Fibroblast of skin of abdomen (primary cell): ENCODE data around the gene PCDHA4.
A peak's percentile ranks its signal among the peaks of the same experiment; 100 is the strongest.
"Not testable (repeated sequence)": the region's sequence is repeated elsewhere in the genome, so short reads cannot be mapped to it uniquely, and the experiment has no call there.

ENCODE experiments used
- DNase-seq: peaks from one replicate; pipeline ENCODE4 v3.0.0-alpha.2; 2013

Gene PCDHA4

DNA sequence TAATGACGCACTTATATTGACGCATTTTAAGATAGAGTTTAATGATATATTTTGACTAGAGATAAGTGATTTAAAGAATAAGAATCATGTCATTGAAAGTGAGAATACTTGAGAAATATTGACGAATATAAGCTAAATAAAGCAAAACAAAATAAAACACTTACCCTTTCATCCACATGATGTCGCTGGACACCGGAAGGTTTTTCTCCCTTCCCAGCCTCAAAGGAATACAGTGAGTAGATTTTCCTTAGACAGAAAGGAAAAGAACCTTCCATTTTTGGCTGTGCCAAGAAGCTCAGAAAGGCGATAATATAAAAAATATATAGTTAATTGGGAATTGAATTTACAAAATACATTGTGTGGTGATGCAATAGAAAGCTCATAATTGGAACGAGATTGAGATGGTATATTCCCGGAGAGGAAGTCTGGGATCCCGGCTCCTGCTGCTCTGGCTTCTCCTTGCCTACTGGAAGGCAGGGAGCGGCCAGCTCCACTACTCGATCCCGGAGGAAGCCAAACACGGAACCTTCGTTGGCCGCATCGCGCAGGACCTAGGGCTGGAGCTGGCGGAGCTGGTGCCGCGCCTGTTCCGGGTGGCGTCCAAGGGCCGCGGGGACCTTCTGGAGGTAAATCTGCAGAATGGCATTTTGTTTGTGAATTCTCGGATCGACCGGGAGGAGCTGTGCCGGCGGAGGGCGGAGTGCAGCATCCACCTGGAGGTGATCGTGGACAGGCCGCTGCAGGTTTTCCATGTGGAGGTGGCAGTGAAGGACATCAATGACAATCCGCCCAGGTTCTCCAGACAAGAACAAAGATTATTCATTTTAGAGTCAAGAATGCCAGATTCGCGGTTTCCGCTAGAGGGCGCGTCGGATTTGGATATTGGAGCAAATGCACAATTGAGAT is 14.8 kb downstream of the PCDHA4 start, which contains the start of gene PCDHA5:
TSS of gene PCDHA5 (plus strand) at position 239 of the 906 bp plus-strand sequence.
- no peak for DNase-seq

DNA sequence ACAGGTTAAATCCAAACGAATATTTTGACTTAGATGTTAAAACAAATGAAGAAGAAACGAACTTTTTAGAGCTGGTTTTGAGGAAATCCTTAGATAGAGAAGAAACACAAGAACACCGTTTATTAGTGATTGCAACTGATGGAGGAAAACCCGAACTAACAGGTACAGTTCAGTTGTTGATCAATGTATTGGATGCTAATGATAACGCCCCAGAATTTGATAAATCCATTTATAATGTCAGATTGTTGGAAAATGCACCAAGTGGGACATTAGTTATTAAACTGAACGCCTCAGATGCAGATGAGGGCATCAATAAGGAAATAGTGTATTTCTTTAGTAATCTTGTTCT is 15.4 kb downstream of the PCDHA4 start:
- DNase-seq, result no peak

DNA sequence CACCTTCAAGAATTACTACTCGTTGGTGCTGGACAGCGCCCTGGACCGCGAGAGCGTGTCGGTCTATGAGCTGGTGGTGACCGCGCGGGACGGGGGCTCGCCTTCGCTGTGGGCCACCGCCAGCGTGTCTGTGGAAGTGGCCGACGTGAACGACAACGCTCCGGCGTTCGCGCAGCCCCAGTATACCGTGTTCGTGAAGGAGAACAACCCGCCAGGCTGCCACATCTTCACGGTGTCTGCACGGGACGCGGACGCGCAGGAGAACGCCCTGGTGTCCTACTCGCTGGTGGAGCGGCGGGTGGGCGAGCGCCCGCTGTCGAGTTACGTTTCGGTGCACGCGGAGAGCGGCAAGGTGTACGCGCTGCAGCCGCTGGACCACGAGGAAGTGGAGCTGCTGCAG is 16.1 kb downstream of the PCDHA4 start:
- not testable (repeated sequence) for DNase-seq

DNA sequence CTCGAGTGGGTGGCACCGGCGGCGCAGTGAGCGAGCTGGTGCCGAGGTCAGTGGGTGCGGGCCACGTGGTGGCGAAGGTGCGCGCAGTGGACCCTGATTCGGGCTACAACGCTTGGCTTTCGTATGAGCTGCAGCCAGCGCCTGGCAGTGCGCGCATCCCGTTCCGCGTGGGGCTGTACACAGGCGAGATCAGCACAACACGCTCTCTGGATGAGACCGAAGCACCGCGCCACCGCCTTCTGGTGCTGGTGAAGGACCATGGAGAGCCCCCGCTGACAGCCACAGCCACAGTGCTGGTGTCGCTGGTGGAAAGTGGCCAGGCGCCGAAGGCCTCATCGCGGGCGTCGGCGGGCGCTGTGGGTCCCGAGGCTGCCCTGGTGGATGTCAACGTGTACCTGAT is 16.6 kb downstream of the PCDHA4 start:
- no peak for DNase-seq

DNA sequence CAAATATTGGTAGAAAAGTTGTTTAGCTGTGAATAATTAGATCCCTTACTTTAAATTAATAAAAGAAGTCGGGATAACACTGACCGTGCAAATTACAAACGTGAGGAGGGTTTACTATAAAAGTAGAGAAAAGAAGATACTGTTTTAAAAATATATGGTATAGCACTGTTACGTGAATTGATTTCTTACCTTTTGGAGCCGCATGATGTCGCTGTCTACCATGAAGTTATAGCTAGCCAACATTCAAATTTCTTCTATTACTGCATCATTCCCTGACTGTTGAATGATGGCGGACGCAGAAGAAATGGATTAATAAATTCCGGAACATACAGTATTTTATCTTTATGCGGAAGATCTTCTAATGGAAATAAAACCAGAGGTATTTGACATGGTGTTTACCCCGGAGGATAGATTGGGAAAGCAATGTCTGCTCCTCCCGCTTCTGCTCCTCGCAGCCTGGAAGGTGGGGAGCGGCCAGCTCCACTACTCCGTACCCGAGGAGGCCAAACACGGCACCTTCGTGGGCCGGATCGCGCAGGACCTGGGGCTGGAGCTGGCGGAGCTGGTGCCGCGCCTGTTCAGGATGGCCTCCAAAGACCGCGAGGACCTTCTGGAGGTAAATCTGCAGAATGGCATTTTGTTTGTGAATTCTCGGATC is 21.0 kb downstream of the PCDHA4 start, which contains the start of gene PCDHA6:
TSS of gene PCDHA6 (plus strand) at position 257 of the 658 bp plus-strand sequence. CDS start at position 389, 132 bp downstream.
- DNase-seq, result no peak

DNA sequence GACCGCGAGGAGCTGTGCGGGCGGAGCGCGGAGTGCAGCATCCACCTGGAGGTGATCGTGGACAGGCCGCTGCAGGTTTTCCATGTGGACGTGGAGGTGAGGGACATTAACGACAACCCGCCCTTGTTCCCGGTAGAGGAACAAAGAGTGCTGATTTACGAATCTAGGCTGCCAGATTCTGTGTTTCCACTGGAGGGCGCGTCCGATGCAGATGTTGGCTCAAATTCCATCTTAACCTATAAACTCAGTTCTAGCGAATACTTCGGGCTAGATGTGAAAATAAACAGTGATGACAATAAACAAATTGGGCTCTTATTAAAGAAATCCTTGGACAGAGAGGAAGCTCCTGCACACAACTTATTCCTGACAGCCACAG is 21.5 kb downstream of the PCDHA4 start:
- DNase-seq, result no peak

DNA sequence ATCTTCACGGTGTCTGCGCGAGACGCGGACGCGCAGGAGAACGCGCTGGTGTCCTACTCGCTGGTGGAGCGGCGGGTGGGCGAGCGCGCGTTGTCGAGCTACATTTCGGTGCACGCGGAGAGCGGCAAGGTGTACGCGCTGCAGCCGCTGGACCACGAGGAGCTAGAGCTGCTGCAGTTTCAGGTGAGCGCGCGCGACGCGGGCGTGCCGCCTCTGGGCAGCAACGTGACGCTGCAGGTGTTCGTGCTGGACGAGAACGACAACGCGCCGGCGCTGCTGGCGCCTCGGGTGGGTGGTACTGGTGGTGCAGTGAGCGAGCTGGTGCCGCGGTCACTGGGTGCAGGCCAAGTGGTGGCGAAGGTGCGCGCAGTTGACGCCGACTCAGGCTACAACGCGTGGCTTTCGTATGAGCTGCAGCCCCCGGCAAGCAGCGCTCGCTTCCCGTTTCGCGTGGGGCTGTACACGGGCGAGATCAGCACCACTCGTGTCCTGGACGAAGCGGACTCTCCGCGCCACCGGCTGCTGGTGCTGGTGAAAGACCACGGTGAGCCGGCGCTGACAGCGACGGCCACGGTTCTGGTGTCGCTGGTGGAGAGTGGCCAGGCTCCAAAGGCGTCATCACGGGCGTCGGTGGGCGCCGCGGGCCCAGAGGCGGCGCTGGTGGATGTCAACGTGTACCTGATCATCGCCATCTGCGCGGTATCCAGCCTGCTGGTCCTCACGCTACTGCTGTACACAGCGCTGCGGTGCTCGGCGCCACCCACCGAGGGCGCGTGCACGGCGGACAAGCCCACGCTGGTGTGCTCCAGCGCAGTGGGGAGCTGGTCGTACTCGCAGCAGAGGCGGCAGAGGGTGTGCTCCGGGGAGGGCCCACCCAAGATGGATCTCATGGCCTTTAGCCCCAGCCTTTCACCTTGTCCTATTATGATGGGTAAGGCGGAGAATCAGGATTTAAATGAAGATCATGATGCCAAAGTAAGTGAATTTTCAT is 22.9 kb downstream of the PCDHA4 start:
- not testable (repeated sequence) for DNase-seq

DNA sequence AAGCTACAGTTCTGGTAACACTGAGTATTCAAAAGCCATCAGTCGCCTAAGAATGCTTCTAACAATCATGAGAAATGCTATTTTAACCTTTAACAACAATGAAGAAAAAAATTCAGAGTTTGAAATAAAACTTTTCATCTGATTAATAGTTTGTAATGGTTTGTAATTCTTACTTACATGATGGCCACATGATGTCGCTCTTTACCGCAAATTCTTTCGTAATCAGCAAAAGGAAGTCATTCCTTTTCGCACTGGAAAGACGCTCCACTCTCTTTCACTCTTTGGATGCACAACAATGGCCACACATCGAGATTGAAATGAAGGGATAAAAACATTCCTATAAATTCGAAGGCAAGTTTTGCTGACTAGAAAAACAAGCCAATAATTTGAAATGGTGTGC is 27.1 kb downstream of the PCDHA4 start, which contains the start of gene PCDHA7:
TSS of gene PCDHA7 (plus strand) at position 277 of the 400 bp plus-strand sequence. CDS start at position 392, 115 bp downstream.
- DNase-seq, result peak; percentile 25

DNA sequence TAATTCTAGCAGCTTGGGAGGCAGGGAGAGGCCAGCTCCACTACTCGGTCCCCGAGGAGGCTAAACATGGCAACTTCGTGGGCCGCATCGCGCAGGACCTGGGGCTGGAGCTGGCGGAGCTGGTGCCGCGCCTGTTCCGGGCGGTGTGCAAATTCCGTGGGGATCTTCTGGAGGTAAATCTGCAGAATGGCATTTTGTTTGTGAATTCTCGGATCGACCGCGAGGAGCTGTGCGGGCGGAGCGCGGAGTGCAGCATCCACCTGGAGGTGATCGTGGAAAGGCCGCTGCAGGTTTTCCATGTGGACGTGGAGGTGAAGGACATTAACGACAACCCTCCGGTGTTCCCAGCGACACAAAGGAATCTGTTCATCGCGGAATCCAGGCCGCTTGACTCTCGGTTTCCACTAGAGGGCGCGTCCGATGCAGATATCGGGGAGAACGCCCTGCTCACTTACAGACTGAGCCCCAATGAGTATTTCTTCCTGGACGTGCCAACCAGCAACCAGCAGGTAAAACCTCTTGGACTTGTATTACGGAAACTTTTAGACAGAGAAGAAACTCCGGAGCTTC is 27.7 kb downstream of the PCDHA4 start:
- DNase-seq, result not testable (repeated sequence)

DNA sequence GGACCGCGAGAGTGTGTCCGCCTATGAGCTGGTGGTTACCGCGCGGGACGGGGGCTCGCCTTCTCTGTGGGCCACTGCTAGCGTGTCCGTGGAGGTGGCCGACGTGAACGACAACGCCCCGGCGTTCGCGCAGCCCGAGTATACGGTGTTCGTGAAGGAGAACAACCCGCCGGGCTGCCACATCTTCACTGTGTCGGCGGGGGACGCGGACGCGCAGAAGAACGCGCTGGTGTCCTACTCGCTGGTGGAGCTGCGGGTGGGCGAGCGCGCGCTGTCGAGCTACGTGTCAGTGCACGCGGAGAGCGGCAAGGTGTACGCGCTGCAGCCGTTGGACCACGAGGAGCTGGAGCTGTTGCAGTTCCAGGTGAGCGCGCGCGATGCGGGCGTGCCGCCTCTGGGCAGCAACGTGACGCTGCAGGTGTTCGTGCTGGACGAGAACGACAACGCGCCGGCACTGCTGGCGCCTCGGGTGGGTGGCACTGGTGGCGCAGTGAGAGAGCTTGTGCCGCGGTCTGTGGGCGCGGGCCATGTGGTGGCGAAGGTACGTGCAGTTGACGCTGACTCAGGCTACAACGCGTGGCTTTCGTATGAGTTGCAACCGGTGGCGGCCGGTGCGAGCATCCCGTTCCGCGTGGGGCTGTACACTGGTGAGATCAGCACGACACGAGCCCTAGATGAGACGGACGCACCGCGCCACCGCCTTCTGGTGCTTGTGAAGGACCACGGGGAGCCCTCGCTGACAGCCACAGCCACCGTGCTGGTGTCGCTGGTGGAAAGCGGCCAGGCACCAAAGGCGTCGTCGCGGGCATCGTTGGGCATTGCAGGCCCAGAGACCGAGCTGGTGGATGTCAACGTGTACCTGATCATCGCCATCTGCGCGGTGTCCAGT is 29.0 kb downstream of the PCDHA4 start:
- DNase-seq, result no peak

DNA sequence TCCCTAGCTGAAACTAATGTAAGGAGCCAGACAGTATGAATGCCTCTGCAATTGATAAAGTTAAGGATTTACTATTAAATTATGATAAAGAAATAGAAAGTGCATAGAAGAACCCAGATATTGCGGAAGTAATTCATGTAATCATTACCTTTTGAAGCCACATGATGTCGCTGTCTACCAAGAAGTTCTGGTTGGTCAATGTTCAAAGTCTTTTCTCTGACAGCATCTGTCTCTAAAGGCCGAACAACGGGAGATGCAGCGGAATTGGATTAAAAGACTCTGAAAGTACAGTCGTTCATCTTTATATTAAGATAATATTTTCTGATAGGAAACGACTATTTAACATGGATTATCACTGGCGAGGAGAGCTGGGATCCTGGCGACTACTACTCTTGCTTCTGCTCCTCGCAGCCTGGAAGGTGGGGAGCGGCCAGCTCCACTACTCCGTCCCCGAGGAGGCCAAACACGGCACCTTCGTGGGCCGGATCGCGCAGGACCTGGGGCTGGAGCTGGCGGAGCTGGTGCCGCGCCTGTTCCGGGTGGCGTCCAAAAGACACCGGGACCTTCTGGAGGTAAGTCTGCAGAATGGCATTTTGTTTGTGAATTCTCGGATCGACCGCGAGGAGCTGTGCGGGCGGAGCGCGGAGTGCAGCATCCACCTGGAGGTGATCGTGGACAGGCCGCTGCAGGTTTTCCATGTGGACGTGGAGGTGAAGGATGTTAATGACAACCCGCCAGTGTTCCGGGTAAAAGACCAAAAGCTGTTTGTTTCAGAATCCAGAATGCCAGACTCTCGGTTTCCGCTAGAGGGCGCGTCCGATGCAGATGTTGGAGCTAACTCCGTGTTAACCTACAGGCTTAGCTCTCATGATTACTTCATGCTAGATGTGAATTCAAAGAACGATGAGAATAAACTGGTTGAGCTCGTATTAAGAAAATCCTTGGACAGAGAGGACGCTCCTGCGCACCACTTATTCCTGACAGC is 34.4 kb downstream of the PCDHA4 start, which contains the start of gene PCDHA8:
TSS of gene PCDHA8 (plus strand) at position 210 of the 985 bp plus-strand sequence. CDS start at position 345, 135 bp downstream.
- no peak for DNase-seq

DNA sequence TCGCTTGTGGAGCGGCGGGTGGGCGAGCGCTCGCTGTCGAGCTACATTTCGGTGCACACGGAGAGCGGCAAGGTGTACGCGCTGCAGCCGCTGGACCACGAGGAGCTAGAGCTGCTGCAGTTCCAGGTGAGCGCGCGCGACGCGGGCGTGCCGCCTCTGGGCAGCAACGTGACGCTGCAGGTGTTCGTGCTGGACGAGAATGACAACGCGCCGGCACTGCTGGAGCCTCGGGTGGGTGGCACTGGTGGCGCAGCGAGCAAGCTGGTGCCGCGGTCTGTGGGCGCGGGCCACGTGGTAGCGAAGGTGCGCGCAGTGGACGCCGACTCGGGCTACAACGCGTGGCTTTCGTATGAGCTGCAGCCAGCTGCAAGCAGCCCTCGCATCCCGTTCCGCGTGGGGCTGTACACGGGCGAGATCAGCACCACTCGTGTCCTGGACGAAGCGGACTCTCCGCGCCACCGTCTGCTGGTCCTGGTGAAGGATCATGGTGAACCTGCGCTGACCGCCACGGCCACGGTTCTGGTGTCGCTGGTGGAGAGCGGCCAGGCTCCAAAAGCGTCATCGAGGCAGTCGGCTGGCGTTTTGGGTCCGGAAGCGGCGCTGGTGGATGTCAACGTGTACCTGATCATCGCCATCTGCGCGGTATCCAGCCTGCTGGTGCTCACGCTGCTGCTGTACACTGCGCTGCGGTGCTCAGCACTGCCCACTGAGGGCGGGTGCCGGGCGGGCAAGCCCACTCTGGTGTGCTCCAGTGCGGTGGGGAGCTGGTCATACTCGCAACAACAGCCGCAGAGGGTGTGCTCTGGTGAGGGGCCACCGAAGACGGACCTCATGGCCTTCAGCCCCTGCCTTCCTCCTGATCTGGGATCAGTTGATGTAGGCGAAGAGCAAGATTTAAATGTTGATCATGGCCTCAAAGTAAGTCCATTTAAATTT is 36.2 kb downstream of the PCDHA4 start:
- DNase-seq, result no peak

DNA sequence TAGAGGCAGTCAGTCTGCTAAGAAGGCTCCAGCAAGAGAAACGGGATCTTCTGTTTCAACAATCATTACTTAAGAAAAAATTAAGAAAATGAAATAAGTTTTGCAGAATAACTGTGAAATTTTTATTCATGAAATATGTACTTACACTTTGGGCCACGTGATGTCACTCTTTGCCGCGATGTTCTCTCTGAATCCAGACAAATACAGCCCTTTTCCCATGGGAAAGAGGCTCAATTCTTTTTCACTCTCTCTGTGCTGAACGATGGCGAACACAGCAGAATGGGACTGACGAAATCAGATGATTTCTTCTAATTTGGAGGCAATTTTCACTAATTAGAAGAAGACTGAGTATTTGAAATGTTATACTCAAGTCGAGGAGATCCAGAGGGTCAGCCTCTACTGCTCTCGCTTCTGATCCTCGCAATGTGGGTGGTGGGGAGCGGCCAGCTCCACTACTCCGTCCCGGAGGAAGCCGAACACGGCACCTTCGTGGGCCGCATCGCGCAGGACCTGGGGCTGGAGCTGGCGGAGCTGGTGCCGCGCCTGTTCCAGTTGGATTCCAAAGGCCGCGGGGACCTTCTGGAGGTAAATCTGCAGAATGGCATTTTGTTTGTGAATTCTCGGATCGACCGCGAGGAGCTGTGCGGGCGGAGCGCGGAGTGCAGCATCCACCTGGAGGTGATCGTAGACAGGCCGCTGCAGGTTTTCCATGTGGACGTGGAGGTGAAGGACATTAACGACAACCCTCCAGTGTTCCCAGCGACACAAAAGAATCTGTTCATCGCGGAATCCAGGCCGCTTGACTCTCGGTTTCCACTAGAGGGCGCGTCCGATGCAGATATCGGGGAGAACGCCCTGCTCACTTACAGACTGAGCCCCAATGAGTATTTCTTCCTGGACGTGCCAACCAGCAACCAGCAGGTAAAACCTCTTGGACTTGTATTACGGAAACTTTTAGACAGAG is 41.6 kb downstream of the PCDHA4 start, which contains the start of gene PCDHA9:
TSS of gene PCDHA9 (plus strand) at position 244 of the 964 bp plus-strand sequence. CDS start at position 358, 114 bp downstream.
- DNase-seq, result not testable (repeated sequence)

DNA sequence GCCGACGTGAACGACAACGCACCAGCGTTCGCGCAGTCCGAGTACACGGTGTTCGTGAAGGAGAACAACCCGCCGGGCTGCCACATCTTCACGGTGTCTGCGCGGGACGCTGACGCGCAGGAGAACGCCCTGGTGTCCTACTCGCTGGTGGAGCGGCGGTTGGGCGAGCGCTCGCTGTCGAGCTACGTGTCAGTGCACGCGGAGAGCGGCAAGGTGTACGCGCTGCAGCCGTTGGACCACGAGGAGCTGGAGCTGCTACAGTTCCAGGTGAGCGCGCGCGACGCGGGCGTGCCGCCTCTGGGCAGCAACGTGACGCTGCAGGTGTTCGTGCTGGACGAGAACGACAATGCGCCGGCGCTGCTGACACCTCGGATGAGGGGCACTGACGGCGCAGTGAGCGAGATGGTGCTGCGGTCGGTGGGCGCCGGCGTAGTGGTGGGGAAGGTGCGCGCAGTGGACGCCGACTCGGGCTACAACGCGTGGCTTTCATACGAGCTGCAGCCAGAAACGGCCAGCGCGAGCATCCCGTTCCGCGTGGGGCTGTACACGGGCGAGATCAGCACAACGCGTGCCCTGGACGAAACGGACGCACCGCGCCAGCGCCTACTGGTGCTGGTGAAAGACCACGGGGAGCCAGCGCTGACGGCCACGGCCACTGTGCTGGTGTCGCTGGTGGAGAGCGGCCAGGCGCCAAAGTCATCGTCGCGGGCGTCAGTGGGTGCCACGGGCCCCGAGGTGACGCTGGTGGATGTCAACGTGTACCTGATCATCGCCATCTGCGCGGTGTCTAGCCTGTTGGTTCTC is 43.2 kb downstream of the PCDHA4 start:
- DNase-seq, result not testable (repeated sequence)

DNA sequence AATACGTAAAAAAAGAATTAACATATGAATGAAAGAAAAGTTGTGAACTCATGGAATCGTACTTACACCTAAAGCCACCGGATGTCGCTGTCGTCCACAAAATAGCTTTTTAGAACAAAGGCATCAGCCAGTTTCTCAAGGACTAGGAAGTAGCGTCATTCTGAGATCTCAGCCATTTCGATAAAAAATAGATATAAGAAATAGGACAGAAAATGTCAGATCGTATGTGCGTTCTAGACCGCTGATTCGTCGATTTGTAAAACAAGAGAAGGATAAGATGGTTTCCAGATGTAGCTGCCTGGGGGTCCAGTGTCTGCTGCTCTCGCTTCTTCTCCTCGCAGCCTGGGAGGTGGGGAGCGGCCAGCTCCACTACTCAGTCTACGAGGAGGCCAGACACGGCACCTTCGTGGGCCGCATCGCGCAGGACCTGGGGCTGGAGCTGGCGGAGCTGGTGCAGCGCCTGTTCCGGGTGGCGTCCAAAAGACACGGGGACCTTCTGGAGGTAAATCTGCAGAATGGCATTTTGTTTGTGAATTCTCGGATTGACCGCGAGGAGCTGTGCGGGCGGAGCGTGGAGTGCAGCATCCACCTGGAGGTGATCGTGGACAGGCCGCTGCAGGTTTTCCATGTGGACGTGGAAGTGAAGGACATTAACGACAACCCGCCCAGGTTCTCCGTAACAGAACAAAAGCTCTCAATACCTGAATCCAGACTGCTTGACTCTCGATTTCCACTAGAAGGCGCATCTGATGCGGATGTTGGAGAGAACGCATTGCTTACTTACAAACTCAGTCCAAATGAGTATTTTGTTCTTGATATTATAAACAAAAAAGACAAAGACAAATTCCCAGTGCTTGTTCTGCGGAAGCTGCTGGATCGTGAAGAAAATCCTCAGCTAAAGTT is 49.2 kb downstream of the PCDHA4 start, which contains the start of gene PCDHA10:
TSS of gene PCDHA10 (plus strand) at position 126 of the 903 bp plus-strand sequence. CDS start at position 278, 152 bp downstream.
- DNase-seq, result no peak
